ENCODE measurements around the gene RNF151. TPM values are rescaled to one million over a fixed set of nuclear protein-coding genes. Genes with fewer than 3 reads are reported as not detected.

Gene RNF151
- total and polyA plus RNA-seq, 10 of the 15 experiments (the other 5 are each of a cell fraction or from before 2014, with no cell fraction given): 0.17 to 0.56 TPM; not detected in 8

DNA sequence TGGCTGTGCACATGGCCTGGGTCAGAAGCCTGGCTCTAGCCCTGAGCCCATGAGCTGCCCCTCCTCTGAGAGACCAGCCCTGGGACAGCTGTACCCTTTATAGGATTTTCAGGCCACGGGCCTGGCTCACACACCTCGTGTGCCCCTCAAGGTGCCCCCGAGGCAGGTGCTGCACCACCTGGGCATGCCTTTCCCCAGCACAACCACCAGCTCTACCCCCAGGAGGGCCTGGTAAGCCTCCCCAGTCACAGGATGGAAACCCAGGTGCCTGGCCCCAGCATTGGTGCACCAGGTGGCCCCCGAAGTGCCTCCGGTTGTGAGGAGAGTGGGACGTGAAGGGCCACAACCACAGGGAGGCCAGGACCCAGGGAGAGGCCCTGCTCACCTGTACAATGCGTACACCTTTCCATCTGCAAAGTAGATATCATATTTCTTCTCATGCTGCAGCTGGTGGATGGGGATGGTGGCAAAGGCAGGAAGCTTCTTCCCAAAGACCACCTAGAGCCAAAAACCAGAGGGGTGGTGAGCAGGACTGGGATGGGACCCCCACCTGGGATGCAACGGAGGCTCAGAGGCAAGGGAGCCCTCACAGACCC lies 36.7 kb downstream of the RNF151 start:
- RAD21 ChIA-PET (ENCODE audit: unreplicated experiment): interaction anchor here (0.6 to 2.5 kb wide), 4 partner anchors 11 to 152 kb away, joined by 3 to 14 read pairs (median 4); partner anchors contain the start of gene RPL3L
- FAIRE-seq: no peak
- BruUV-seq (replicated peaks): no TSS peak
- Histone ChIP-seq H3K9ac (ENCODE audit: control insufficient read depth, insufficient read depth, low read length) (no peak overlapping the region), H3K4me3 (no peak overlapping the region), H3K79me2 (ENCODE audit: control insufficient read depth, insufficient read depth, low read length) (peaks cover 45% of the 10 kb centered on the region), H3K9me3 (replicated peaks; ENCODE audit: control insufficient read depth, insufficient read depth, low read length) (no peaks in the 10 kb centered on the region), H3K27me3 (replicated peaks in 1 of 2; ENCODE audit: control insufficient read depth in 2 of 2, insufficient read depth in 2 of 2, low read length in 1 of 2) (no peaks in the 10 kb centered on the region), H3K36me3 (ENCODE audit: control insufficient read depth in 2 of 2, insufficient read depth in 2 of 2, low read length in 1 of 2) (peaks cover 0 to 45% of the 10 kb centered on the region in 2 experiments; a peak in 3 of 4 replicates), H2AFZ (ENCODE audit: control insufficient read depth, low read depth, low read length) (no peak overlapping the region), H3K27ac (ENCODE audit: control insufficient read depth, insufficient read depth) (no peak overlapping the region), H4K20me1 (ENCODE audit: control insufficient read depth, insufficient read depth) (peaks cover 6% of the 10 kb centered on the region), H3K4me2 (ENCODE audit: control insufficient read depth, insufficient read depth) (peak overlapping the region; percentile 38; the same call in 1 of the 2 replicates), H3K4me1 (ENCODE audit: control insufficient read depth, insufficient read depth, low read length) (peaks cover 15% of the 10 kb centered on the region)
- SMC1A ChIA-PET (ENCODE audit: uncharacterized antibody, unreplicated experiment): interaction anchor here (1.0 to 2.1 kb wide), 5 partner anchors 14 to 152 kb away, joined by 3 to 14 read pairs (median 4); partner anchors contain the start of gene TRAF7
- in situ Hi-C loops (cut with MboI) (no loop called here), intact Hi-C loops (cut with micrococcal nuclease; ENCODE audit: unreplicated experiment) (no loop called here)
- DNase-seq (ENCODE audit: low read depth, low spot score): no peak
- TF ChIP-seq POLR2A (IDR thresholded peaks at IDR 0.05; ENCODE audit: low read depth, low read length) (peak; percentile 0; the same call in 1 of the 2 replicates), EED (IDR thresholded peaks at IDR 0.05; ENCODE audit: low read depth) (no peak)
- POLR2A ChIA-PET: interaction anchor here (0.8 to 2.2 kb wide), 6 partner anchors 10 to 152 kb away, joined by 4 to 10 read pairs (median 4); partner anchors contain the start of genes NOXO1 and TRAF7
- 52% methylated on average over 8 of the region's 8 CpGs for WGBS (ENCODE audit: insufficient coverage, insufficient replicate concordance, low lambda C conversion rate, missing lambda C conversion rate)
- ATAC-seq: no peak
- CTCF ChIA-PET: interaction anchor here (0.6 to 4.3 kb wide), 18 partner anchors 10 to 484 kb away, joined by 3 to 54 read pairs (median 5); partner anchors contain the start of genes NDUFB10, NOXO1, NUBP2 and SPSB3

DNA sequence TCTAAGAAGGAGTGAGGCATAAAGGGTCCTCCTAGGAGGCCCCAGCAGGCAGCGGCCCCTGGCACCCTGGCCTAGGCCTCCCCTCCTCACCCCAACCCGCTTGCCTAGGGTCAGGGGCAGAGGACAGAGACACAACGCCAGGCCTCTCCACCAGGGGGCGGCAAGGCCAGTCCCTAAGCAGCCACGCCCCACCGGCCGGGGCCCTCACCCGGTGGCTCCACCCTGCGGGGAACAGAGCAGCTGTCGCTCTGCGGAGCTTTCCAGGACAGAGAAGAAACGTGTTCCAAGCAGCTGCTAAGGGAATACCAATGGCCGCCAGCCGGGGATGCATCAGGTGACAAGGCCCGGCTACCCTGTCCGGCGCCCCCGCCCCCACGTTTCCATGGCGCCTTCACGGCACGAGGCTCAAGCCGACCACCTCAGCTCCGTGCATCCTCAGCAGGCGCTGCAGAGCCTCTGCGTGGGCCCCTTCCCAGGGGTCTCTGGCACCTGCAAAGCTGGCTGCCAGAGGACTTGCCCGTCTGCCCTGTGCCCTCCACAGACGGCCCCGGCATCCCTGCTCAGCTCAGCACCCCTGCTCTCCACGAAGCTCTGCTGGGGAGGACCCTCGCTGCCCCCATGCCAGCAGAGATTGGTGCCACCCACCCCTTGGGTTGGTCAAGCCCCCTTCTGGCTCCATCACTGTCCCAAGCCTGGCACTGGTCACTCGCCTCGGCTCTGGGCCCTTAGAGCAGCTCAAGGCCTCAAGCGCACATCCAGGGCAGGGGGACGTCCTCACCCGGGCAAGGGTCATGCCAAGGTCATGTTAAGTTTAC lies 37.4 kb downstream of the RNF151 start:
- FAIRE-seq (peak; percentile 88), ATAC-seq (peak; percentile 97), DNase-seq (ENCODE audit: low read depth, low spot score) (no peak)
- Histone ChIP-seq H3K9ac (ENCODE audit: control insufficient read depth, insufficient read depth, low read length) (no peak overlapping the region), H3K79me2 (ENCODE audit: control insufficient read depth, insufficient read depth, low read length) (peaks cover 52% of the 10 kb centered on the region), H3K4me3 (no peak overlapping the region), H3K9me3 (replicated peaks; ENCODE audit: control insufficient read depth, insufficient read depth, low read length) (no peaks in the 10 kb centered on the region), H2AFZ (ENCODE audit: control insufficient read depth, low read depth, low read length) (no peak overlapping the region), H3K27ac (ENCODE audit: control insufficient read depth, insufficient read depth) (no peak overlapping the region), H3K4me2 (ENCODE audit: control insufficient read depth, insufficient read depth) (peak overlapping the region; percentile 43; the same call in 1 of the 2 replicates), H3K36me3 (ENCODE audit: control insufficient read depth in 2 of 2, insufficient read depth in 2 of 2, low read length in 1 of 2) (peaks cover 0 to 44% of the 10 kb centered on the region in 2 experiments; a peak in 3 of 4 replicates), H3K27me3 (replicated peaks in 1 of 2; ENCODE audit: control insufficient read depth in 2 of 2, insufficient read depth in 2 of 2, low read length in 1 of 2) (no peaks in the 10 kb centered on the region), H3K4me1 (ENCODE audit: control insufficient read depth, insufficient read depth, low read length) (peaks cover 15% of the 10 kb centered on the region), H4K20me1 (ENCODE audit: control insufficient read depth, insufficient read depth) (peaks cover 6% of the 10 kb centered on the region)
- no TSS peak for BruUV-seq (replicated peaks)
- ChIA-PET RAD21 (ENCODE audit: unreplicated experiment) (interaction anchor here (0.5 to 2.5 kb wide), 5 partner anchors 12 to 151 kb away, joined by 3 to 14 read pairs (median 3); partner anchors contain the start of gene RPS2), SMC1A (ENCODE audit: uncharacterized antibody, unreplicated experiment) (interaction anchor here (0.9 to 2.1 kb wide), 6 partner anchors 13 to 248 kb away, joined by 3 to 14 read pairs (median 4); partner anchors contain the start of genes ECI1 and TRAF7), CTCF (interaction anchor here (0.6 to 4.3 kb wide), 27 partner anchors 11 to 483 kb away, joined by 3 to 54 read pairs (median 5); partner anchors contain the start of genes MLST8, NDUFB10, NOXO1 and NTHL1), POLR2A (interaction anchor here (0.8 to 2.2 kb wide), 8 partner anchors 10 to 151 kb away, joined by 3 to 10 read pairs (median 4); partner anchors contain the start of genes NOXO1, RPS2 and TRAF7)
- 33% methylated on average over 36 of the region's 36 CpGs for WGBS (ENCODE audit: insufficient coverage, insufficient replicate concordance, low lambda C conversion rate, missing lambda C conversion rate)
- intact Hi-C loops (cut with micrococcal nuclease; ENCODE audit: unreplicated experiment) (no loop called here), in situ Hi-C loops (cut with MboI) (no loop called here)
- TF ChIP-seq, protein P1, sequence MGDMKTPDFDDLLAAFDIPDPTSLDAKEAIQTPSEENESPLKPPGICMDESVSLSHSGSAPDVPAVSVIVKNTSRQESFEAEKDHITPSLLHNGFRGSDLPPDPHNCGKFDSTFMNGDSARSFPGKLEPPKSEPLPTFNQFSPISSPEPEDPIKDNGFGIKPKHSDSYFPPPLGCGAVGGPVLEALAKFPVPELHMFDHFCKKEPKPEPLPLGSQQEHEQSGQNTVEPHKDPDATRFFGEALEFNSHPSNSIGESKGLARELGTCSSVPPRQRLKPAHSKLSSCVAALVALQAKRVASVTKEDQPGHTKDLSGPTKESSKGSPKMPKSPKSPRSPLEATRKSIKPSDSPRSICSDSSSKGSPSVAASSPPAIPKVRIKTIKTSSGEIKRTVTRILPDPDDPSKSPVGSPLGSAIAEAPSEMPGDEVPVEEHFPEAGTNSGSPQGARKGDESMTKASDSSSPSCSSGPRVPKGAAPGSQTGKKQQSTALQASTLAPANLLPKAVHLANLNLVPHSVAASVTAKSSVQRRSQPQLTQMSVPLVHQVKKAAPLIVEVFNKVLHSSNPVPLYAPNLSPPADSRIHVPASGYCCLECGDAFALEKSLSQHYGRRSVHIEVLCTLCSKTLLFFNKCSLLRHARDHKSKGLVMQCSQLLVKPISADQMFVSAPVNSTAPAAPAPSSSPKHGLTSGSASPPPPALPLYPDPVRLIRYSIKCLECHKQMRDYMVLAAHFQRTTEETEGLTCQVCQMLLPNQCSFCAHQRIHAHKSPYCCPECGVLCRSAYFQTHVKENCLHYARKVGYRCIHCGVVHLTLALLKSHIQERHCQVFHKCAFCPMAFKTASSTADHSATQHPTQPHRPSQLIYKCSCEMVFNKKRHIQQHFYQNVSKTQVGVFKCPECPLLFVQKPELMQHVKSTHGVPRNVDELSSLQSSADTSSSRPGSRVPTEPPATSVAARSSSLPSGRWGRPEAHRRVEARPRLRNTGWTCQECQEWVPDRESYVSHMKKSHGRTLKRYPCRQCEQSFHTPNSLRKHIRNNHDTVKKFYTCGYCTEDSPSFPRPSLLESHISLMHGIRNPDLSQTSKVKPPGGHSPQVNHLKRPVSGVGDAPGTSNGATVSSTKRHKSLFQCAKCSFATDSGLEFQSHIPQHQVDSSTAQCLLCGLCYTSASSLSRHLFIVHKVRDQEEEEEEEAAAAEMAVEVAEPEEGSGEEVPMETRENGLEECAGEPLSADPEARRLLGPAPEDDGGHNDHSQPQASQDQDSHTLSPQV (IDR thresholded peaks at IDR 0.05): no peak
- no peak for TF ChIP-seq TBL1XR1 (IDR thresholded peaks at IDR 0.05; ENCODE audit: low read depth, low read length)
- TF ChIP-seq, protein P2, sequence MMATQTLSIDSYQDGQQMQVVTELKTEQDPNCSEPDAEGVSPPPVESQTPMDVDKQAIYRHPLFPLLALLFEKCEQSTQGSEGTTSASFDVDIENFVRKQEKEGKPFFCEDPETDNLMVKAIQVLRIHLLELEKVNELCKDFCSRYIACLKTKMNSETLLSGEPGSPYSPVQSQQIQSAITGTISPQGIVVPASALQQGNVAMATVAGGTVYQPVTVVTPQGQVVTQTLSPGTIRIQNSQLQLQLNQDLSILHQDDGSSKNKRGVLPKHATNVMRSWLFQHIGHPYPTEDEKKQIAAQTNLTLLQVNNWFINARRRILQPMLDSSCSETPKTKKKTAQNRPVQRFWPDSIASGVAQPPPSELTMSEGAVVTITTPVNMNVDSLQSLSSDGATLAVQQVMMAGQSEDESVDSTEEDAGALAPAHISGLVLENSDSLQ (IDR thresholded peaks at IDR 0.05): peak; percentile 83
- TF ChIP-seq FOXK2 (IDR thresholded peaks at IDR 0.05): no peak
- TF ChIP-seq GATAD2B (conservative IDR thresholded peaks at IDR 0.05; ENCODE audit: low read depth): no peak
- no peak for TF ChIP-seq ZNF24 (IDR thresholded peaks at IDR 0.05)

All from GM12878 (cell line).